Activated naive CD8-positive, alpha-beta T cell treated with anti-CD3 and anti-CD28 coated beads, Interleukin-2, amount 50 U/mL, for 24 hours (primary cell): Measurements from ENCODE around the gene ABHD12.

ENCODE experiments used
- ATAC-seq: fragments of 150-1000 bp; cut with Tn5 transposase; one replicate; pipeline ENCODE4 v1.10.0; 2021
- DNase-seq: peaks from one replicate; pipeline ENCODE4 v3.0.0; 2021
- H3K27ac Mint-ChIP-seq: one replicate; pipeline ENCODE4 v1.8.0; 2021; ENCODE audit warnings: mild to moderate bottlenecking, mixed read lengths
- H3K27me3 Mint-ChIP-seq: one replicate; pipeline ENCODE4 v1.8.0; 2021; ENCODE audit warnings: mixed read lengths
- H3K36me3 Mint-ChIP-seq: one replicate; pipeline ENCODE4 v1.8.0; 2021; ENCODE audit warnings: low read depth, mixed read lengths
- H3K4me1 Mint-ChIP-seq: one replicate; pipeline ENCODE4 v1.8.0; 2021; ENCODE audit warnings: mixed read lengths
- H3K4me3 Mint-ChIP-seq: one replicate; pipeline ENCODE4 v1.8.0; 2021; ENCODE audit warnings: mild to moderate bottlenecking, moderate library complexity, mixed read lengths
- H3K9me3 Mint-ChIP-seq: one replicate; pipeline ENCODE4 v1.8.0; 2021; ENCODE audit warnings: mixed read lengths

Gene ABHD12

DNA sequence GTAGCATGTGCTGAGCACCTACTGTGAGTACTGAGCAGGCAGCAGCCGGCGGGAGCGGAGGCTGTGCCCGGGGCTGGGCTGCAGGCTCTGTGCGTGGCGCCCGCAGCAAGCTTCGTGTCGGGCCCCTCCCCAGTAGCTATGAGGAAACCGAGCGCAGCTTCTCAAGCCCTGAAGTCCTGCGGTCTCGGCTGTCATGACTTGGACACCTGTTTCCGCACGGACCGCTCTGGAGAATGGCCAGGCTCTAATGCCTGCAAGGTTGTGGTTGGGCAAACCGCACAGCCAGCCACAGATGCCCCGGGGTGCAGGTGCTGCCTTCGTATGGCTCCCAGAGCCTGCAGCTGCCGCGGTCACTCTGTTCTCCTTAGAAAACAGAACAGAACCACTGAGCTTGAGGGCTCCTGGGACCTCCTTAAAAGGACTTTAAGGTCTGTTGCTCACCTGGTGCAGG is 109.1 kb downstream of the ABHD12 start:
- no peaks in the 10 kb centered on the region for H3K4me1 Mint-ChIP-seq
- no peak for ATAC-seq
- H3K27ac Mint-ChIP-seq: no peak overlapping the region

GRCh38 chr20:25280574-25281535 is 109.8 kb downstream of the ABHD12 start:
- H3K27me3 Mint-ChIP-seq: no peaks in the 10 kb centered on the region
- no peak overlapping the region for H3K27ac Mint-ChIP-seq
- no peaks in the 10 kb centered on the region for H3K9me3 Mint-ChIP-seq
- no peaks in the 10 kb centered on the region for H3K4me1 Mint-ChIP-seq
- DNase-seq (no peak), ATAC-seq (no peak)
- peaks cover 10% of the 10 kb centered on the region for H3K36me3 Mint-ChIP-seq
- H3K4me3 Mint-ChIP-seq: no peak overlapping the region

More for the DNA sequence above, 109.1 kb downstream of the ABHD12 start:
- Mint-ChIP-seq H3K4me3 (no peak overlapping the region), H3K27me3 (no peaks in the 10 kb centered on the region), H3K36me3 (peaks cover 10% of the 10 kb centered on the region), H3K9me3 (no peaks in the 10 kb centered on the region)
- DNase-seq: no peak

DNA sequence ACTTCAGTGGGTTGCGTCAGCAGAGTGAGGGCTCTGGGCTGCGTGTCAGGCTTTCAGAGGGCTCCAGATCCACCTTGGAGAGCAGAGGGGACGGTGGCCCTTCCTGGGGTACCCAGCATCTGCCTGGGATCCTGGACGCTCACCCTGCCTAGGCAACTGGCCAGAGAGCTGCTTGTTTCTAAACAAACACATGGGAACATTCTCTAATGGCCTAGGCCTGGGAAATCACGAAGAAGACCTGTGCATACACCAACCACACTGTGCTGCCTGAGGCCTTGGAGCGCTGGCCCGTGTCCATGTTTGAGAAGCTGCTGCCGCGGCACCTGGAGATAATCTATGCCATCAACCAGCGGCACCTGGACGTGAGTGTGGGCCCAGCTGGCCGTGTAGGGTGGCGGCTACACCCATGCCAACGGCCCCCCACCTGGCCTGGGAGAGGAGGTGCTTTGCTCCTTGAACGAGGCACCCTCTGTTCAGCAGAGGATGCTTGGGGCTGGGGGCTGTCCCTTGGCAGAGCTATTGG is 110.5 kb downstream of the ABHD12 start:
- peaks cover 6% of the 10 kb centered on the region for H3K36me3 Mint-ChIP-seq
- DNase-seq: no peak
- ATAC-seq: no peak
- no peaks in the 10 kb centered on the region for H3K27me3 Mint-ChIP-seq
- no peaks in the 10 kb centered on the region for H3K9me3 Mint-ChIP-seq
- no peak overlapping the region for H3K27ac Mint-ChIP-seq
- no peaks in the 10 kb centered on the region for H3K4me1 Mint-ChIP-seq
- no peak overlapping the region for H3K4me3 Mint-ChIP-seq

DNA sequence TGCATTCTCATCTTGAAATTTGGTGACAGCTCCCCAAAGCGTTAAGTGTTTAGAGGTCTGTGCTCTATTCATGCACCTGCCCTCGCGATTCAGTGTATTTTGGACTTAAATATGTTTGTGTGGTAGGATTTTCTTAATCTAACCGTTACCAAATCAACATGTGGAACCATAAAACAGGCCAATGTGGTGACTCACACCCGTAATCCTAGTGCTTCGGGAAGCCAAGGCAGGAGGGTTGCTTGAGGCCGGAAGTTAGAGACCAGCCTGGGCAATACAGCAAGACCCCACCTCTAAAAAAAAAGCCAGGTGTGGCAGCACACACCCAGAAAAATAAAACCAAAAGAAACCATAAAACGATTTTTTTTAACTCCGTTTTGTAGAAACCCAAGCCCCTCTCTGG is 111.2 kb downstream of the ABHD12 start:
- no peak for ATAC-seq
- no peak overlapping the region for H3K27ac Mint-ChIP-seq
- H3K36me3 Mint-ChIP-seq: peaks cover 6% of the 10 kb centered on the region
- no peak for DNase-seq
- no peak overlapping the region for H3K4me3 Mint-ChIP-seq
- no peaks in the 10 kb centered on the region for H3K27me3 Mint-ChIP-seq
- no peaks in the 10 kb centered on the region for H3K4me1 Mint-ChIP-seq
- no peaks in the 10 kb centered on the region for H3K9me3 Mint-ChIP-seq

- H3K4me1 Mint-ChIP-seq: no peaks in the 10 kb centered on the region
- no peaks in the 10 kb centered on the region for H3K9me3 Mint-ChIP-seq
- ATAC-seq (no peak), DNase-seq (no peak)
- peaks cover 8% of the 10 kb centered on the region for H3K36me3 Mint-ChIP-seq
- no peak overlapping the region for H3K4me3 Mint-ChIP-seq
- no peak overlapping the region for H3K27ac Mint-ChIP-seq
- no peaks in the 10 kb centered on the region for H3K27me3 Mint-ChIP-seq
Measured at GRCh38 chr20:25278636-25279361, 111.8 kb downstream of the ABHD12 start.

- Mint-ChIP-seq H3K9me3 (no peaks in the 10 kb centered on the region), H3K27ac (no peak overlapping the region)
- ATAC-seq: no peak
Measured at GRCh38 chr20:25277941-25278521, 112.6 kb downstream of the ABHD12 start.

GRCh38 chr20:25277051-25277801 is 113.4 kb downstream of the ABHD12 start:
- no peaks in the 10 kb centered on the region for H3K9me3 Mint-ChIP-seq

More at GRCh38 chr20:25277941-25278521, 112.6 kb downstream of the ABHD12 start:
- Mint-ChIP-seq H3K36me3 (peaks cover 6% of the 10 kb centered on the region), H3K4me1 (no peaks in the 10 kb centered on the region), H3K4me3 (no peak overlapping the region), H3K27me3 (no peaks in the 10 kb centered on the region)
- DNase-seq: no peak

DNA sequence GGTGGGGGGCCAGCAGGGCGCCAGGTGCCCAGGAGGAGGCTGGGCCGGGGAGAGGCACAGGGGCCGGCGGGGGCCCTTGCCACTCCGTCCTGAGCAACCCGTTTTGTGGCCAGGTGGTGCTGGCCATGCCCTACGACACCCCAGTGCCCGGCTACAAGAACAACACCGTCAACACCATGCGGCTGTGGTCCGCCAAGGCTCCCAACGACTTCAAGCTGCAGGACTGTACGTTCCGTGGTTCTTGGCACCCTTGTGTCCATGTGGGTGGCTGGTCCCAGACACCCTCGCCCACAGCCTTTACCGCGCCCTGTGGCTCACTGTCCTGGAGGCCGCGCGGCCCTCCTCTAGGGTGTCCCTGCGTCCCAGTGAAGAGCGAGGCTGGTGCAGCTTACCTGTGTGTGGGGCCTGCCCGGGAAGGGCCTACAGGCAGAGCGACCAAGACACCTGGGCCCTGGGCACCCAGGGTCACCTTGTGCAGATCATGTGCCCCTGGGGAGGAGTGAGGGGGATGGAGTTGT is 114.0 kb downstream of the ABHD12 start:
- DNase-seq (no peak), ATAC-seq (no peak)
- no peak overlapping the region for H3K27ac Mint-ChIP-seq
- no peaks in the 10 kb centered on the region for H3K4me1 Mint-ChIP-seq
- H3K4me3 Mint-ChIP-seq: no peak overlapping the region
- peaks cover 6% of the 10 kb centered on the region for H3K36me3 Mint-ChIP-seq
- H3K9me3 Mint-ChIP-seq: no peaks in the 10 kb centered on the region
- H3K27me3 Mint-ChIP-seq: no peaks in the 10 kb centered on the region

More at GRCh38 chr20:25277051-25277801, 113.4 kb downstream of the ABHD12 start:
- no peak for ATAC-seq
- Mint-ChIP-seq H3K27ac (no peak overlapping the region), H3K4me3 (no peak overlapping the region), H3K4me1 (no peaks in the 10 kb centered on the region), H3K36me3 (peaks cover 4% of the 10 kb centered on the region), H3K27me3 (no peaks in the 10 kb centered on the region)
- DNase-seq: no peak

- Mint-ChIP-seq H3K9me3 (no peaks in the 10 kb centered on the region), H3K27ac (no peak overlapping the region), H3K27me3 (no peaks in the 10 kb centered on the region), H3K36me3 (peaks cover 6% of the 10 kb centered on the region), H3K4me3 (no peak overlapping the region), H3K4me1 (no peaks in the 10 kb centered on the region)
- DNase-seq: no peak
- ATAC-seq: no peak
Measured at GRCh38 chr20:25275813-25276532, 114.7 kb downstream of the ABHD12 start.

- Mint-ChIP-seq H3K4me1 (no peaks in the 10 kb centered on the region), H3K27me3 (no peaks in the 10 kb centered on the region), H3K4me3 (no peak overlapping the region), H3K36me3 (peaks cover 6% of the 10 kb centered on the region), H3K27ac (no peak overlapping the region), H3K9me3 (no peaks in the 10 kb centered on the region)
- ATAC-seq (no peak), DNase-seq (no peak)
Measured at GRCh38 chr20:25274891-25275812, 115.5 kb downstream of the ABHD12 start.

- DNase-seq (no peak), ATAC-seq (no peak)
- H3K4me3 Mint-ChIP-seq: no peak overlapping the region
- no peak overlapping the region for H3K27ac Mint-ChIP-seq
- H3K4me1 Mint-ChIP-seq: no peaks in the 10 kb centered on the region
- H3K27me3 Mint-ChIP-seq: no peaks in the 10 kb centered on the region
- peaks cover 11% of the 10 kb centered on the region for H3K36me3 Mint-ChIP-seq
- no peaks in the 10 kb centered on the region for H3K9me3 Mint-ChIP-seq
Measured at GRCh38 chr20:25274481-25274880, 116.2 kb downstream of the ABHD12 start.

GRCh38 chr20:25273541-25274358 is 116.9 kb downstream of the ABHD12 start:
- Mint-ChIP-seq H3K36me3 (peaks cover 11% of the 10 kb centered on the region), H3K4me1 (no peaks in the 10 kb centered on the region), H3K4me3 (no peak overlapping the region), H3K9me3 (no peaks in the 10 kb centered on the region), H3K27me3 (no peaks in the 10 kb centered on the region), H3K27ac (no peak overlapping the region)
- ATAC-seq (no peak), DNase-seq (no peak)
